Activated CD4-positive, alpha-beta memory T cell treated with anti-CD3 and anti-CD28 coated beads, Interleukin-2, amount 10 ng/mL, durations not matched to agents 7 days and 5 days (primary cell): ENCODE data around the gene PERP. TPM values are rescaled to one million over a fixed set of nuclear protein-coding genes. Genes with fewer than 3 reads are reported as not detected.
"Not testable (repeated sequence)": the region's sequence is repeated elsewhere in the genome, so short reads cannot be mapped to it uniquely, and the experiment has no call there.

Source experiments
- CTCF ChIA-PET: fragments of 350-600 bp; sonication (Branson Sonifier 250); formaldehyde crosslinking; loops from one replicate; lab custom pipeline; 2021; ENCODE audit warnings: antibody characterized with exemption, inconsistent platforms; lab: Charles Lee
- POLR2A ChIA-PET: fragments of 350-600 bp; sonication (Branson Sonifier 250); formaldehyde crosslinking; loops from one replicate; lab custom pipeline; 2021; ENCODE audit warnings: antibody characterized with exemption; lab: Charles Lee
- DNase-seq: peaks from one replicate; pipeline ENCODE4 v3.0.0-alpha.2; 2020
- H3K27ac Mint-ChIP-seq: one replicate; pipeline ENCODE4 v1.8.0; 2021; ENCODE audit warnings: mild to moderate bottlenecking, mixed read lengths
- H3K27me3 Mint-ChIP-seq: one replicate; pipeline ENCODE4 v1.8.0; 2021; ENCODE audit warnings: mixed read lengths
- H3K36me3 Mint-ChIP-seq: one replicate; pipeline ENCODE4 v1.8.0; 2021; ENCODE audit warnings: low read depth, mixed read lengths
- H3K4me1 Mint-ChIP-seq: one replicate; pipeline ENCODE4 v1.8.0; 2021; ENCODE audit warnings: mixed read lengths
- H3K4me3 Mint-ChIP-seq: one replicate; pipeline ENCODE4 v1.8.0; 2021; ENCODE audit warnings: mild to moderate bottlenecking, mixed read lengths
- H3K9me3 Mint-ChIP-seq: one replicate; pipeline ENCODE4 v1.8.0; 2021; ENCODE audit warnings: mixed read lengths
- total RNA-seq, 2 experiments: library from RNA; stranded (reverse); gene quantifications; one replicate each; pipeline ENCODE4 v1.2.3, GENCODE V29; 2021

Gene PERP
- total RNA-seq, 2 experiments from 2014 or later, result 18.0 to 19.0 TPM

GRCh38 chr6:138084904-138085838 lies 22.0 kb downstream of the PERP start:
- no peak for DNase-seq
- Mint-ChIP-seq H3K9me3 (no peaks in the 10 kb centered on the region), H3K36me3 (peaks cover 4% of the 10 kb centered on the region), H3K27me3 (peaks cover 1% of the 10 kb centered on the region), H3K4me3 (no peak overlapping the region), H3K4me1 (no peaks in the 10 kb centered on the region), H3K27ac (no peak overlapping the region)
- ChIA-PET POLR2A (no interaction called here), CTCF (no interaction called here)

- DNase-seq, result no peak
- Mint-ChIP-seq H3K9me3 (no peaks in the 10 kb centered on the region), H3K4me1 (no peaks in the 10 kb centered on the region), H3K4me3 (no peak overlapping the region), H3K27me3 (peaks cover 23% of the 10 kb centered on the region), H3K36me3 (no peaks in the 10 kb centered on the region), H3K27ac (no peak overlapping the region)
- POLR2A ChIA-PET, result no interaction called here
- CTCF ChIA-PET, result no interaction called here
Measured at GRCh38 chr6:138082232-138082631, 25.0 kb downstream of the PERP start.

GRCh38 chr6:138079556-138079955 lies 27.7 kb downstream of the PERP start:
- H3K4me1 Mint-ChIP-seq, H3K36me3 Mint-ChIP-seq, DNase-seq, H3K4me3 Mint-ChIP-seq, H3K27ac Mint-ChIP-seq, H3K9me3 Mint-ChIP-seq, CTCF ChIA-PET, POLR2A ChIA-PET: not testable (repeated sequence)
- peaks cover 26% of the 10 kb centered on the region for H3K27me3 Mint-ChIP-seq

- Mint-ChIP-seq H3K9me3 (peaks cover 5% of the 10 kb centered on the region), H3K27me3 (peaks cover 26% of the 10 kb centered on the region), H3K4me3 (no peak overlapping the region), H3K27ac (no peak overlapping the region), H3K36me3 (no peaks in the 10 kb centered on the region), H3K4me1 (no peaks in the 10 kb centered on the region)
- no peak for DNase-seq
- POLR2A ChIA-PET, result no interaction called here
- CTCF ChIA-PET, result no interaction called here
Measured at GRCh38 chr6:138078491-138078890, 28.7 kb downstream of the PERP start.

- Mint-ChIP-seq H3K4me1 (no peaks in the 10 kb centered on the region), H3K27me3 (peaks cover 13% of the 10 kb centered on the region), H3K4me3 (no peak overlapping the region), H3K9me3 (peaks cover 7% of the 10 kb centered on the region), H3K27ac (no peak overlapping the region), H3K36me3 (no peaks in the 10 kb centered on the region)
- CTCF ChIA-PET, result no interaction called here
- DNase-seq, result no peak
- POLR2A ChIA-PET, result no interaction called here
Measured at GRCh38 chr6:138073264-138073663, 34.0 kb downstream of the PERP start.

GRCh38 chr6:138063726-138064125 lies 43.5 kb downstream of the PERP start:
- Mint-ChIP-seq H3K4me3 (no peak overlapping the region), H3K27ac (no peak overlapping the region), H3K9me3 (no peaks in the 10 kb centered on the region), H3K36me3 (no peaks in the 10 kb centered on the region), H3K27me3 (peaks cover 11% of the 10 kb centered on the region), H3K4me1 (no peaks in the 10 kb centered on the region)
- ChIA-PET POLR2A (interaction anchor here (0.6 kb wide), 1 partner anchor 24 kb away, joined by 3 read pairs; no protein-coding TSS in a partner anchor), CTCF (interaction anchor here (0.7 kb wide), 1 partner anchor 57 kb away, joined by 3 read pairs; no protein-coding TSS in a partner anchor)
- DNase-seq, result no peak

- POLR2A ChIA-PET, result no interaction called here
- no peak for DNase-seq
- H3K9me3 Mint-ChIP-seq, result peaks cover 17% of the 10 kb centered on the region
- H3K27me3 Mint-ChIP-seq, result peaks cover 37% of the 10 kb centered on the region
- CTCF ChIA-PET, result no interaction called here
- H3K36me3 Mint-ChIP-seq, result no peaks in the 10 kb centered on the region
- H3K4me3 Mint-ChIP-seq, result no peak overlapping the region
- H3K4me1 Mint-ChIP-seq, result no peaks in the 10 kb centered on the region
- H3K27ac Mint-ChIP-seq, result no peak overlapping the region
Measured at GRCh38 chr6:138054982-138055381, 52.2 kb downstream of the PERP start.

GRCh38 chr6:138052783-138053182 lies 54.4 kb downstream of the PERP start:
- peaks cover 33% of the 10 kb centered on the region for H3K27me3 Mint-ChIP-seq
- ChIA-PET POLR2A (no interaction called here), CTCF (no interaction called here)
- no peaks in the 10 kb centered on the region for H3K4me1 Mint-ChIP-seq
- H3K36me3 Mint-ChIP-seq, result no peaks in the 10 kb centered on the region
- no peak overlapping the region for H3K4me3 Mint-ChIP-seq
- no peak overlapping the region for H3K27ac Mint-ChIP-seq
- DNase-seq, result no peak
- peaks cover 17% of the 10 kb centered on the region for H3K9me3 Mint-ChIP-seq

GRCh38 chr6:138044972-138045371 lies 62.2 kb downstream of the PERP start:
- ChIA-PET POLR2A (no interaction called here), CTCF (no interaction called here)
- no peak overlapping the region for H3K27ac Mint-ChIP-seq
- peaks cover 20% of the 10 kb centered on the region for H3K27me3 Mint-ChIP-seq
- no peak for DNase-seq
- no peaks in the 10 kb centered on the region for H3K36me3 Mint-ChIP-seq
- no peaks in the 10 kb centered on the region for H3K4me1 Mint-ChIP-seq
- peaks cover 2% of the 10 kb centered on the region for H3K9me3 Mint-ChIP-seq
- no peak overlapping the region for H3K4me3 Mint-ChIP-seq

GRCh38 chr6:138044458-138044857 lies 62.8 kb downstream of the PERP start:
- peaks cover 2% of the 10 kb centered on the region for H3K9me3 Mint-ChIP-seq

More at GRCh38 chr6:138044458-138044857, 62.8 kb downstream of the PERP start:
- H3K36me3 Mint-ChIP-seq, result no peaks in the 10 kb centered on the region
- ChIA-PET POLR2A (no interaction called here), CTCF (no interaction called here)
- no peak overlapping the region for H3K27ac Mint-ChIP-seq
- H3K4me3 Mint-ChIP-seq, result no peak overlapping the region
- H3K27me3 Mint-ChIP-seq, result peaks cover 20% of the 10 kb centered on the region
- no peaks in the 10 kb centered on the region for H3K4me1 Mint-ChIP-seq
- no peak for DNase-seq

Other genes with a start within 250 kb of the PERP start
- 100 to 1,000 TPM; 143 to 144 TPM for gene TNFAIP3, start 240.2 kb downstream of the PERP start, total RNA-seq
- gene ARFGEF3, start 54.5 kb upstream of the PERP start, total RNA-seq, result under 1 TPM; 0.50 to 0.55 TPM
- not detected for gene PBOV1, start 111.1 kb upstream of the PERP start, total RNA-seq